Measurements from ENCODE around the gene CCDC102A. TPM values are rescaled to one million over a fixed set of nuclear protein-coding genes. Genes with fewer than 3 reads are reported as not detected.

The CCDC102A gene
- total and polyA plus RNA-seq, 2 of the 13 experiments (the other 11 are each of a cell fraction or from before 2014, with no cell fraction given): 2.1 to 2.8 TPM

GRCh38 chr16:57472665-57473060 lies 63.7 kb downstream of the CCDC102A start (continued):
- TF ChIP-seq RBM22 (optimal IDR thresholded peaks at IDR 0.05; ENCODE audit: low read length) (peak; percentile 10), ZNF788 (CRISPR knock-in tag; IDR thresholded peaks at IDR 0.05; ENCODE audit: borderline replicate concordance) (0 out of 2 replicates have a peak, but pooled peaks have one; percentile 34), ZNF431 (CRISPR knock-in tag; IDR thresholded peaks at IDR 0.05; ENCODE audit: borderline replicate concordance, low read depth) (no peak), FLYWCH1 (CRISPR knock-in tag; IDR thresholded peaks at IDR 0.05) (no peak), ZNF850 (CRISPR knock-in tag; conservative IDR thresholded peaks at IDR 0.05) (0 out of 2 replicates have a peak, but pooled peaks have one; percentile 34), ZFX (CRISPR knock-in tag; IDR thresholded peaks at IDR 0.05; ENCODE audit: low read depth) (0 out of 2 replicates have a peak, but pooled peaks have one; percentile 13), PHF8 (CRISPR knock-in tag; IDR thresholded peaks at IDR 0.05) (no peak), POLR2A (IDR thresholded peaks at IDR 0.05; ENCODE audit: insufficient read depth in 1 of 2, low read depth in 2 of 2, low read length in 2 of 2) (0 out of 4 replicates have a peak, but pooled peaks of 1 of the 2 experiments have one; percentile 20), CBX1 (IDR thresholded peaks at IDR 0.05; ENCODE audit: low read depth) (no peak), SMAD1 (CRISPR knock-in tag; IDR thresholded peaks at IDR 0.05; ENCODE audit: borderline replicate concordance, low read depth) (no peak), ZNF766 (CRISPR knock-in tag; IDR thresholded peaks at IDR 0.05; ENCODE audit: borderline replicate concordance) (0 out of 2 replicates have a peak, but pooled peaks have one; percentile 54), PHF5A (CRISPR knock-in tag; IDR thresholded peaks at IDR 0.05; ENCODE audit: low read depth, unreplicated experiment) (no peak), SP4 (CRISPR knock-in tag; IDR thresholded peaks at IDR 0.05) (0 out of 2 replicates have a peak, but pooled peaks have one; percentile 29), ZNF264 (CRISPR knock-in tag; IDR thresholded peaks at IDR 0.05) (no peak), TCF12 (IDR thresholded peaks at IDR 0.05) (no peak), TCF12 (CRISPR knock-in tag; IDR thresholded peaks at IDR 0.05) (0 out of 2 replicates have a peak, but pooled peaks have one; percentile 42), SNAI1 (CRISPR knock-in tag; IDR thresholded peaks at IDR 0.05; ENCODE audit: borderline replicate concordance) (0 out of 2 replicates have a peak, but pooled peaks have one; percentile 46), FOSL2 (CRISPR knock-in tag; IDR thresholded peaks at IDR 0.05) (no peak), ZNF737 (CRISPR knock-in tag; IDR thresholded peaks at IDR 0.05; ENCODE audit: borderline replicate concordance) (no peak), HDAC2 (CRISPR knock-in tag; IDR thresholded peaks at IDR 0.05) (no peak), MZF1 (CRISPR knock-in tag; IDR thresholded peaks at IDR 0.05; ENCODE audit: borderline replicate concordance) (no peak), GATAD1 (CRISPR knock-in tag; IDR thresholded peaks at IDR 0.05) (no peak), TBL1XR1 (IDR thresholded peaks at IDR 0.05; ENCODE audit: borderline replicate concordance, low read length, partially characterized antibody) (no peak), ZNF574 (CRISPR knock-in tag; IDR thresholded peaks at IDR 0.05) (no peak), MXI1 (IDR thresholded peaks at IDR 0.05; ENCODE audit: borderline replicate concordance, low read depth, low read length) (no peak), ZNF256 (CRISPR knock-in tag; conservative IDR thresholded peaks at IDR 0.05) (no peak), ZNF530 (CRISPR knock-in tag; IDR thresholded peaks at IDR 0.05; ENCODE audit: low read depth) (no peak), ZNF703 (CRISPR knock-in tag; IDR thresholded peaks at IDR 0.05; ENCODE audit: borderline replicate concordance) (no peak), NR0B2 (CRISPR knock-in tag; IDR thresholded peaks at IDR 0.05) (peak; percentile 60; the same call in 1 of the 2 replicates), RAD21 (CRISPR knock-in tag; IDR thresholded peaks at IDR 0.05) (no peak), ZNF430 (CRISPR knock-in tag; IDR thresholded peaks at IDR 0.05) (no peak)

All from HepG2 (cell line).